HG02970 (cell line): ENCODE results near the gene BRS3.
"Not testable (repeated sequence)": the region's sequence is repeated elsewhere in the genome, so short reads cannot be mapped to it uniquely, and the experiment has no call there.

Experiments
- ATAC-seq: cut with Tn5 transposase; IDR thresholded peaks from one replicate; pipeline ENCODE4 v1.9.1; 2021; ENCODE audit warnings: mild to moderate bottlenecking, moderate library complexity, moderate number of reproducible peaks; ENCODE audit not compliant: unreplicated experiment, low FRiP score

The BRS3 gene

GRCh38 chrX:136487647-136488046, at the start of gene BRS3:
TSS of gene BRS3 (plus strand) at chrX:136487947. CDS start at chrX:136488115, 168 bp downstream.
- ATAC-seq: no peak

- no peak for ATAC-seq
These were observed 49.6 kb upstream of the BRS3 start for GRCh38 chrX:136438192-136438591.

- not testable (repeated sequence) for ATAC-seq
These were observed 42.1 kb upstream of the BRS3 start for GRCh38 chrX:136445674-136446073.

GRCh38 chrX:136446208-136446607, 41.5 kb upstream of the BRS3 start:
- no peak for ATAC-seq

- no peak for ATAC-seq
These were observed 40.4 kb upstream of the BRS3 start for GRCh38 chrX:136447308-136447707.

- ATAC-seq: no peak
These were observed 39.8 kb upstream of the BRS3 start for GRCh38 chrX:136447968-136448367.

- ATAC-seq: no peak
These were observed 37.5 kb upstream of the BRS3 start for GRCh38 chrX:136450050-136450830.

- ATAC-seq: no peak
These were observed 35.1 kb upstream of the BRS3 start for GRCh38 chrX:136452614-136453013.

- no peak for ATAC-seq
These were observed 34.6 kb upstream of the BRS3 start for GRCh38 chrX:136453114-136453513.

GRCh38 chrX:136453771-136454170, 34.0 kb upstream of the BRS3 start:
- no peak for ATAC-seq

GRCh38 chrX:136456133-136456532, 31.6 kb upstream of the BRS3 start:
- no peak for ATAC-seq

- ATAC-seq: no peak
These were observed 30.3 kb upstream of the BRS3 start for GRCh38 chrX:136457303-136457917.

- no peak for ATAC-seq
These were observed 23.2 kb upstream of the BRS3 start for GRCh38 chrX:136464589-136464988.

GRCh38 chrX:136467303-136467702, 20.4 kb upstream of the BRS3 start:
- no peak for ATAC-seq

- no peak for ATAC-seq
These were observed 19.2 kb upstream of the BRS3 start for GRCh38 chrX:136468391-136469103.

- no peak for ATAC-seq
These were observed 14.1 kb upstream of the BRS3 start for GRCh38 chrX:136473663-136474062.

- no peak for ATAC-seq
These were observed 12.5 kb upstream of the BRS3 start for GRCh38 chrX:136475236-136475635.

GRCh38 chrX:136476501-136476900, 11.2 kb upstream of the BRS3 start:
- ATAC-seq: no peak

- ATAC-seq: no peak
These were observed 10.7 kb upstream of the BRS3 start for GRCh38 chrX:136477026-136477425.

- ATAC-seq: no peak
These were observed 7.4 kb upstream of the BRS3 start for GRCh38 chrX:136480383-136480782.

GRCh38 chrX:136488706-136489105, 959 bp downstream of the BRS3 start:
- no peak for ATAC-seq
